Ectodermal cell (in vitro differentiated cells): ENCODE data around the gene RNF186. TPM values are rescaled to one million over a fixed set of nuclear protein-coding genes. Genes with fewer than 3 reads are reported as not detected.

Experiments used
- H3K27ac ChIP-seq: 2 replicates; pipeline ENCODE4 v1.7.0; 2013; ENCODE audit warnings: mild to moderate bottlenecking, low read depth, low read length; ENCODE audit not compliant: insufficient read depth, poor library complexity, severe bottlenecking
- H3K27me3 ChIP-seq: 2 replicates; pipeline ENCODE4 v1.7.0; 2013; ENCODE audit warnings: mild to moderate bottlenecking, low read length; ENCODE audit not compliant: insufficient read depth, control insufficient read depth, poor library complexity, severe bottlenecking
- H3K36me3 ChIP-seq: one replicate; pipeline ENCODE4 v1.7.0; 2013; ENCODE audit warnings: low read length; ENCODE audit not compliant: control insufficient read depth, insufficient read depth
- H3K4me1 ChIP-seq: one replicate; pipeline ENCODE4 v1.7.0; 2013; ENCODE audit warnings: low read length; ENCODE audit not compliant: control insufficient read depth, insufficient read depth
- H3K4me3 ChIP-seq: 2 replicates; pipeline ENCODE4 v1.7.0; 2013; ENCODE audit warnings: low read depth, low read length, control low read depth; ENCODE audit not compliant: insufficient read depth
- H3K9me3 ChIP-seq: 2 replicates; pipeline ENCODE4 v1.7.0; 2013; ENCODE audit warnings: mild to moderate bottlenecking, low read length, moderate library complexity; ENCODE audit not compliant: control insufficient read depth
- WGBS, 2 experiments: methylation state at CpG; one replicate each; pipeline ENCODE4 v1.1.7; 2013; ENCODE audit warnings: missing lambda C conversion rate in 2 of 2; 5-methylcytosine and 5-hydroxymethylcytosine counted together
- polyA plus RNA-seq, 4 experiments: library from polyadenylated mRNA; stranded (reverse); fragments of 50-300 nt; gene quantifications; one replicate each; pipeline ENCODE4 v1.2.3, GENCODE V29; 2013

Gene RNF186, protein sequence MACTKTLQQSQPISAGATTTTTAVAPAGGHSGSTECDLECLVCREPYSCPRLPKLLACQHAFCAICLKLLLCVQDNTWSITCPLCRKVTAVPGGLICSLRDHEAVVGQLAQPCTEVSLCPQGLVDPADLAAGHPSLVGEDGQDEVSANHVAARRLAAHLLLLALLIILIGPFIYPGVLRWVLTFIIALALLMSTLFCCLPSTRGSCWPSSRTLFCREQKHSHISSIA
- polyA plus RNA-seq (2013, experiment 1 of 4), result not detected
- not detected for polyA plus RNA-seq (2013, experiment 2 of 4)
- not detected for polyA plus RNA-seq (2013, experiment 3 of 4)
- not detected for polyA plus RNA-seq (2013, experiment 4 of 4)

DNA sequence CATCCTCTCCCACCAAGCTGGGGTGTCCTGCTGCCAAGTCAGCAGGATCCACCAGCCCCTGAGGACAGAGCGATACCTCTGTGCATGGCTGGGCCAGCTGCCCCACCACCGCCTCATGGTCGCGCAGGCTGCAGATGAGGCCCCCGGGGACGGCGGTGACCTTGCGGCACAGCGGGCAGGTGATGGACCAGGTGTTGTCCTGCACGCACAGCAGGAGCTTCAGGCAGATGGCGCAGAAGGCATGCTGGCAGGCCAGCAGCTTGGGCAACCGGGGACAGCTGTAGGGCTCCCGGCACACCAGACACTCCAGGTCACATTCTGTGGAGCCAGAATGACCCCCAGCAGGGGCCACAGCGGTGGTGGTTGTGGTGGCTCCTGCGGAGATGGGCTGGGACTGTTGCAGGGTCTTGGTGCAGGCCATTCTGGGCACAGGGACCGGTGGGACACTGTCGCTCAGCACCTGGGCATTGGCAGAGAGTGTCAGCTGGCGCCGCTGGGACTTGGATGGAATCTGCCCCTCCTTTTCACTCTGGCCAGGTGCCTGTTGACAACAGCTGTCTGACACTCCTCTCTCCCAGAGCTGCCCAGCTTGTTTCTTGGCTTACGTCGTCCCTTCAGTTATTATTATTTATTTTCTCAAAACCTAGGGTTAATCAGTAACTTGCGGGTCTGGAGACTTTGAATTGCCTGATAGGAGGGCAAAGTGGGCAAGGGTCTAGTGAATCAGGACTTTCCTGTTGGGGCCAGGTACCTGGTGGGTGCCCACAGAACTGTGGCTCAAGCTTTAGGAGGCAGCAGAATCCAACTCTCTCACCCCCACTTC, at the start of gene RNF186:
RNF186 (minus strand) TSS at position 603 of the 823 bp plus-strand sequence; CDS start at position 421, 182 bp downstream.
- no peak within 1 kb of the TSS for H3K27ac ChIP-seq
- no peaks in the 10 kb centered on the region for H3K4me1 ChIP-seq
- WGBS, 2 experiments, result 92 to 94% methylated on average over 22 of the region's 22 CpGs
- H3K9me3 ChIP-seq, result no peaks in the 10 kb centered on the region
- H3K36me3 ChIP-seq, result no peaks in the 10 kb centered on the region
- no peak within 1 kb of the TSS for H3K4me3 ChIP-seq
- no peaks in the 10 kb centered on the region for H3K27me3 ChIP-seq

- no peak overlapping the region for H3K4me3 ChIP-seq
- no peaks in the 10 kb centered on the region for H3K9me3 ChIP-seq
- H3K27ac ChIP-seq, result no peak overlapping the region
- no peaks in the 10 kb centered on the region for H3K27me3 ChIP-seq
- 100% methylated on average over 1 of the region's 1 CpG for WGBS, 2 experiments
- H3K4me1 ChIP-seq, result no peaks in the 10 kb centered on the region
- no peaks in the 10 kb centered on the region for H3K36me3 ChIP-seq
Measured at GRCh38 chr1:19864570-19865160, 49.6 kb upstream of the RNF186 start.

DNA sequence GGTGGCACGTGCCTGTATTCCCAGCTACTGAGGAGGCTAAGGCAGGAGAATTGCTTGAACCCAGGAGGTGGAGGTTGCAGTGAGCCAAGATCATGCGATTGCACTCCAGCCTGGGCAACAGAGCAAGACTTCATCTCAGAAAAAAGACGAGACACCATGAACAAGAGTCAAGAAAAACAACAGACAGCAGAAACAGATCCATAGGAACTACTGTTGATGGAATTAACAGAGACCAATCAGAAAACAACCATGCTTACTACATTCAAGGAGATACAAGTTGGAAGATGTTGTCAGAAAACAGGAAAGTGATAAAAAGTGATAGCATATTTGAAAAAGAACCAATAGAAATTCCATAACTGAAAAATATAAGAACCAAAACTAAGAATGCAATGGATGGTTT, 47.9 kb upstream of the RNF186 start:
- H3K27me3 ChIP-seq, result no peaks in the 10 kb centered on the region
- no peak overlapping the region for H3K4me3 ChIP-seq
- no peaks in the 10 kb centered on the region for H3K4me1 ChIP-seq
- no peak overlapping the region for H3K27ac ChIP-seq
- WGBS, 2 experiments, result 86 to 91% methylated on average over 3 of the region's 3 CpGs
- H3K36me3 ChIP-seq, result no peaks in the 10 kb centered on the region
- no peaks in the 10 kb centered on the region for H3K9me3 ChIP-seq

GRCh38 chr1:19861842-19862530, 46.9 kb upstream of the RNF186 start:
- 93 to 100% methylated on average over 1 of the region's 1 CpG for WGBS, 2 experiments
- no peak overlapping the region for H3K27ac ChIP-seq

GRCh38 chr1:19861034-19861433, 46.0 kb upstream of the RNF186 start:
- H3K4me1 ChIP-seq, result no peaks in the 10 kb centered on the region
- no peaks in the 10 kb centered on the region for H3K27me3 ChIP-seq
- no peaks in the 10 kb centered on the region for H3K9me3 ChIP-seq
- H3K36me3 ChIP-seq, result no peaks in the 10 kb centered on the region
- 79 to 80% methylated on average over 2 of the region's 2 CpGs for WGBS, 2 experiments
- no peak overlapping the region for H3K4me3 ChIP-seq
- H3K27ac ChIP-seq, result no peak overlapping the region

More at GRCh38 chr1:19861842-19862530, 46.9 kb upstream of the RNF186 start:
- Histone ChIP-seq H3K4me1 (no peaks in the 10 kb centered on the region), H3K9me3 (no peaks in the 10 kb centered on the region), H3K36me3 (no peaks in the 10 kb centered on the region), H3K4me3 (no peak overlapping the region), H3K27me3 (no peaks in the 10 kb centered on the region)

GRCh38 chr1:19860418-19860817, 45.3 kb upstream of the RNF186 start:
- Histone ChIP-seq H3K4me1 (no peaks in the 10 kb centered on the region), H3K36me3 (no peaks in the 10 kb centered on the region), H3K9me3 (no peaks in the 10 kb centered on the region), H3K4me3 (no peak overlapping the region), H3K27ac (no peak overlapping the region), H3K27me3 (no peaks in the 10 kb centered on the region)
- WGBS, 2 experiments, result 82 to 87% methylated on average over 2 of the region's 2 CpGs

GRCh38 chr1:19859876-19860275, 44.8 kb upstream of the RNF186 start:
- Histone ChIP-seq H3K36me3 (no peaks in the 10 kb centered on the region), H3K27ac (no peak overlapping the region)
- 93 to 94% methylated on average over 2 of the region's 2 CpGs for WGBS, 2 experiments

GRCh38 chr1:19858893-19859292, 43.8 kb upstream of the RNF186 start:
- Histone ChIP-seq H3K4me3 (no peak overlapping the region), H3K4me1 (no peaks in the 10 kb centered on the region), H3K9me3 (no peaks in the 10 kb centered on the region), H3K27me3 (no peaks in the 10 kb centered on the region), H3K36me3 (no peaks in the 10 kb centered on the region), H3K27ac (no peak overlapping the region)
- WGBS, 2 experiments, result 74 to 81% methylated on average over 5 of the region's 5 CpGs

More at GRCh38 chr1:19859876-19860275, 44.8 kb upstream of the RNF186 start:
- Histone ChIP-seq H3K4me3 (no peak overlapping the region), H3K9me3 (no peaks in the 10 kb centered on the region), H3K27me3 (no peaks in the 10 kb centered on the region), H3K4me1 (no peaks in the 10 kb centered on the region)

DNA sequence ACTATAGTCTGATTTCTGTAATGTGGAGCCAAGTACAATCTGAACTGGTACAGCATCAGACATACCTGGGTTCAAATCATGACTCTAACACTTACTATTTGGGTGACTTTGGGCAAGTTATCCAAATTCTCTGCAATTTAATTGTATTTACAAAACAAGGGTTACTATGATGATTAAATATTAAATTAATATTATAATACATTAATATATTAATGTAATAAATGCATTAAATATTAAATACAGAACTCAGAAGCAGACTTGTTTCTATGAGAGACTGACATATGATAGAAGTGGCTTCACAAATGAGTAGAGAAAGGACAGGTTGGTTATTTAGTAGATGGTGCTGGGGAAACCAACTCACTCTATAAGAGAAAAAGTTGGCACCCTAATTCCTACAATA, 39.8 kb upstream of the RNF186 start:
- H3K4me3 ChIP-seq, result no peak overlapping the region
- no peak overlapping the region for H3K27ac ChIP-seq
- no peaks in the 10 kb centered on the region for H3K36me3 ChIP-seq
- H3K27me3 ChIP-seq, result no peaks in the 10 kb centered on the region
- no peaks in the 10 kb centered on the region for H3K4me1 ChIP-seq
- H3K9me3 ChIP-seq, result no peaks in the 10 kb centered on the region
